HepG2 (cell line): ENCODE measurements around the gene SLC6A8. TPM values are rescaled to one million over a fixed set of nuclear protein-coding genes. Genes with fewer than 3 reads are reported as not detected.
A peak's percentile ranks its signal among the peaks of the same experiment; 100 is the strongest.

ENCODE experiments used
- AGO2 ChIP-seq: fragments of 200-400 bp; formaldehyde crosslinking; optimal IDR thresholded peaks from 2 replicates; pipeline ENCODE3; 2017; ENCODE audit warnings: mild to moderate bottlenecking, low read depth, low read length, moderate library complexity
- BRD4 ChIP-seq: sonication (generic); formaldehyde crosslinking; IDR thresholded peaks from 2 replicates; pipeline ENCODE4 v1.4.0; 2020; ENCODE audit warnings: missing genetic modification reagents
- HNRNPLL ChIP-seq: fragments of 200-400 bp; formaldehyde crosslinking; IDR thresholded peaks from 2 replicates; pipeline ENCODE4 v1.6.1; 2017; ENCODE audit warnings: mild to moderate bottlenecking, low read depth, low read length; ENCODE audit not compliant: poor library complexity, severe bottlenecking
- MTF1 ChIP-seq: sonication (generic); formaldehyde crosslinking; IDR thresholded peaks from 2 replicates; pipeline ENCODE4 v1.5.0; 2020; ENCODE audit warnings: missing genetic modification reagents
- MYC ChIP-seq: sonication (generic); formaldehyde crosslinking; IDR thresholded peaks from 2 replicates; pipeline ENCODE4 v1.9.0; 2021; ENCODE audit warnings: missing genetic modification reagents, borderline replicate concordance
- ZBTB10 ChIP-seq: sonication (generic); formaldehyde crosslinking; IDR thresholded peaks from 2 replicates; pipeline ENCODE4 v1.4.0; 2020; ENCODE audit warnings: missing genetic modification reagents, borderline replicate concordance
- ZKSCAN1 ChIP-seq: fragments of 150-350 bp; IDR thresholded peaks from 2 replicates; pipeline ENCODE4 v1.6.1; 2014; ENCODE audit warnings: low read length
- ZNF800 ChIP-seq: sonication (generic); formaldehyde crosslinking; IDR thresholded peaks from 2 replicates; pipeline ENCODE4 v1.4.0; 2020; ENCODE audit warnings: missing genetic modification reagents
- polyA plus RNA-seq, 8 experiments: library from polyadenylated mRNA; depleted of rRNA in 3 of 8; stranded (reverse) in 7 of 8; unstranded in 1 of 8; fragments of >200 nt; fragmentation: Illumina TruSeq in 4 of 8; extraction: Trizol in 4 of 8; gene quantifications; 2 replicates each; pipeline versions ENCODE4 v1.2.1 to v1.2.3, GENCODE V29; 2011 to 2016; ENCODE audit warnings: low read depth in 4 of 8, missing spikeins in 1 of 8, mixed read lengths in 1 of 8; ENCODE audit not compliant: insufficient read depth in 1 of 8
- total RNA-seq, 5 experiments: library from RNA; depleted of rRNA; stranded (reverse); fragments of >200 nt; fragmentation: Illumina TruSeq; extraction: Trizol; gene quantifications; 2 replicates each; pipeline ENCODE4 v1.2.3, GENCODE V29; 2016; ENCODE audit warnings: low read depth in 1 of 5

Gene SLC6A8
- total and polyA plus RNA-seq, 2 of the 13 experiments (the other 11 are each of a cell fraction or from before 2014, with no cell fraction given): 13.9 to 176 TPM

- TF ChIP-seq ZBTB10 (no peak), ZKSCAN1 (peak; percentile 75; the same call in 1 of the 2 replicates), MYC (CRISPR knock-in tag) (peak; percentile 27; the same call in 1 of the 2 replicates), HNRNPLL (peak; percentile 18), AGO2 (peak; percentile 57), BRD4 (0 out of 2 replicates have a peak, but pooled peaks have one; percentile 17), ZNF800 (CRISPR knock-in tag) (no peak), MTF1 (no peak)
- TF ChIP-seq, all 625 proteins: peak for 16
Measured at GRCh38 chrX:153643431-153644351, 44.0 kb upstream of the SLC6A8 start (continued).
